GM21367 (cell line): Measurements from ENCODE around the gene PTPRO.

Experiments
- ATAC-seq: cut with Tn5 transposase; IDR thresholded peaks from one replicate; pipeline ENCODE4 v1.9.1; 2021; ENCODE audit not compliant: unreplicated experiment

Gene PTPRO

GRCh38 chr12:15634010-15634683 is 311.8 kb downstream of the PTPRO start:
- no peak for ATAC-seq

GRCh38 chr12:15636060-15636890 is 314.0 kb downstream of the PTPRO start:
- ATAC-seq = no peak

- ATAC-seq = no peak
Measured at GRCh38 chr12:15638231-15638630, 315.9 kb downstream of the PTPRO start.

GRCh38 chr12:15644700-15645099 is 322.4 kb downstream of the PTPRO start:
- no peak for ATAC-seq

GRCh38 chr12:15646581-15646980 is 324.3 kb downstream of the PTPRO start:
- ATAC-seq = no peak
